ENCODE results near the gene NSD1. TPM values are rescaled to one million over a fixed set of nuclear protein-coding genes. Genes with fewer than 3 reads are reported as not detected.

The NSD1 gene
- total and polyA plus RNA-seq, 2 of the 4 experiments (the other 2 are of a cell fraction), result 7.7 to 31.0 TPM

DNA sequence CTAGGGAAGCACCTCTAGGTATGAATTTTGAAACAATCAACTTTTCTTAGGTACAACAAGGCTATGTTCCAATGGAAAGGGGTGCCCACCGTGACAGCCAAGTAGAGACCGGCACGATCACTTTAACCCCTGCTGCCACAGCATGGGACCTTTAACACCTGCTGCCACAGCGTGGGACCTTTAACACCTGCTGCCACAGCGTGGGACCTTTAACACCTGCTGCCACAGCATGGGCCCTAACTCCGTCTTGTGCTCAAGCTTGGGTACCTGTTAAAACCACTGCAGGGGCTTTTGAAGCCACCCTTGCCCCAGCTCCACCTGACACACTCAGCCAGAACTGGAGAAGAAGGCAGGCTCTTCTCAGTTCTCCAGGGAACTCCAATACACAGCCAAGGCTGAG is 196.3 kb downstream of the NSD1 start:
- DNase-seq (no peak), ATAC-seq (ENCODE audit: low read depth) (no peak)
- Histone ChIP-seq H4K5ac (ENCODE audit: low read depth, low read length) (no peak overlapping the region), H2AK5ac (ENCODE audit: low read depth, low read length) (no peak overlapping the region), H3K4me1 (ENCODE audit: control insufficient read depth, insufficient read depth, low read length) (peaks cover 2% of the 10 kb centered on the region; the same call in 1 of the 2 replicates), H2BK15ac (ENCODE audit: low read depth, low read length) (no peak overlapping the region), H3K79me1 (ENCODE audit: low read depth in 1 of 2, low read length in 2 of 2) (peaks cover 5 to 22% of the 10 kb centered on the region in 2 experiments; a peak in 3 of 4 replicates), H3K9me3 (ENCODE audit: control insufficient read depth, insufficient read depth, low read length) (no peaks in the 10 kb centered on the region), H4K91ac (ENCODE audit: insufficient read depth, low read depth, low read length) (no peak overlapping the region), H2BK5ac (ENCODE audit: low read depth, low read length, poor library complexity, severe bottlenecking) (no peak overlapping the region), H3K18ac (ENCODE audit: low read depth, low read length) (no peak overlapping the region), H2AK9ac (replicated peaks; ENCODE audit: low read depth, low read length, poor library complexity) (no peak overlapping the region), H3K9ac (ENCODE audit: low read depth, low read length) (no peak overlapping the region), H3K4me3 (ENCODE audit: insufficient read depth, low read depth, low read length) (no peak overlapping the region), H2BK20ac (ENCODE audit: low read depth, low read length) (no peak overlapping the region), H3K23ac (ENCODE audit: low read depth, low read length) (no peak overlapping the region), H4K20me1 (ENCODE audit: insufficient read depth, low read length) (peaks cover 5% of the 10 kb centered on the region), H3K9me1 (ENCODE audit: insufficient read depth, low read length) (peaks cover 2% of the 10 kb centered on the region; the same call in 1 of the 2 replicates), H2AFZ (replicated peaks; ENCODE audit: low read length, poor library complexity) (no peak overlapping the region), H3K14ac (replicated peaks; ENCODE audit: low read depth, low read length) (no peak overlapping the region), H4K8ac (ENCODE audit: low read depth in 2 of 2, low read length in 2 of 2) (no peak overlapping the region), H3K27me3 (ENCODE audit: control insufficient read depth, insufficient read depth, low read length) (no peaks in the 10 kb centered on the region), H3K36me3 (ENCODE audit: control insufficient read depth, insufficient read depth, low read length) (peaks cover 51% of the 10 kb centered on the region), H3K4me2 (ENCODE audit: low read depth, low read length) (no peak overlapping the region), H3K4ac (ENCODE audit: low read depth, low read length) (no peak overlapping the region), H2BK120ac (ENCODE audit: low read depth, low read length) (no peak overlapping the region), H3K27ac (ENCODE audit: insufficient read depth, low read length) (no peak overlapping the region), H3K56ac (ENCODE audit: extremely low read depth, insufficient read depth, low read length) (no peak overlapping the region)
- in situ Hi-C loops (cut with MboI; ENCODE audit: low sequenced_read_pairs), result no loop called here
- intact Hi-C loops (cut with micrococcal nuclease), result no loop called here
- CTCF ChIA-PET, result no interaction called here
- WGBS, 2 experiments (ENCODE audit: extremely low coverage in 2 of 2, insufficient read length in 1 of 2), result 73% methylated on average over 5 of the region's 6 CpGs; no CpG with 5 or more reads in 1 of the 2 experiments
- POLR2A ChIA-PET (ENCODE audit: unreplicated experiment), result no interaction called here
- dilution Hi-C loops (cut with HindIII; ENCODE audit: low sequenced_read_pairs, unreplicated experiment), result no loop called here
- no TSS peak for BruUV-seq (replicated peaks)
- no peak for TF ChIP-seq USF2 (IDR thresholded peaks at IDR 0.05; ENCODE audit: low read depth, low read length)
- no peak for TF ChIP-seq ELK1 (IDR thresholded peaks at IDR 0.05; ENCODE audit: borderline replicate concordance, low read depth, low read length)
- TF ChIP-seq POLR2A (IDR thresholded peaks at IDR 0.05; ENCODE audit: low read depth, low read length), result no peak
- TF ChIP-seq RAD21 (IDR thresholded peaks at IDR 0.05; ENCODE audit: low read length), result no peak
- TF ChIP-seq RFX5 (IDR thresholded peaks at IDR 0.05; ENCODE audit: low read depth, low read length), result no peak
- TF ChIP-seq RCOR1 (IDR thresholded peaks at IDR 0.05; ENCODE audit: insufficient replicate concordance, low read length), result no peak
- no peak for TF ChIP-seq MAZ (IDR thresholded peaks at IDR 0.05; ENCODE audit: borderline replicate concordance, low read depth, low read length)
- TF ChIP-seq FOS (IDR thresholded peaks at IDR 0.05; ENCODE audit: low read depth, low read length), result no peak
- TF ChIP-seq CEBPB (IDR thresholded peaks at IDR 0.05; ENCODE audit: low read depth, low read length), result no peak
- TF ChIP-seq CHD1 (IDR thresholded peaks at IDR 0.05; ENCODE audit: low read depth, low read length), result no peak
- TF ChIP-seq CTCF (conservative IDR thresholded peaks at IDR 0.05; ENCODE audit: low read depth, low read length), result no peak
- no peak for TF ChIP-seq BHLHE40 (IDR thresholded peaks at IDR 0.05; ENCODE audit: low read depth, low read length)
- TF ChIP-seq SMC3 (IDR thresholded peaks at IDR 0.05; ENCODE audit: low read depth, low read length), result no peak
- no peak for TF ChIP-seq NFE2L2 (IDR thresholded peaks at IDR 0.05; ENCODE audit: low read depth, low read length)
- TF ChIP-seq MXI1 (IDR thresholded peaks at IDR 0.05; ENCODE audit: borderline replicate concordance, low read depth, low read length), result no peak
- TF ChIP-seq MAFK (IDR thresholded peaks at IDR 0.05; ENCODE audit: low read depth, low read length), result no peak

All from IMR-90 (cell line).